HFF-Myc (cell line): ENCODE results near the gene MAB21L3.

Experiments used
- DNase-seq: peaks from one replicate; pipeline ENCODE4 v3.0.0-alpha.2; 2011; ENCODE audit warnings: low read depth; ENCODE audit errors: extremely low read depth
- H3K4me3 ChIP-seq: replicated peaks from 2 replicates; pipeline ENCODE4 v1.5.1; 2011; ENCODE audit warnings: low read depth, mild to moderate bottlenecking, control low read depth, low read length
- TF ChIP-seq, protein P1 (sequence below): IDR thresholded peaks from 2 replicates; pipeline ENCODE4 v1.5.1; 2012; ENCODE audit warnings: mild to moderate bottlenecking, low read depth, low read length, control low read depth; ENCODE audit errors: missing control alignments

Gene MAB21L3

GRCh38 chr1:116092752-116093489 lies 18.3 kb upstream of the MAB21L3 start:
- TF ChIP-seq, protein P1, sequence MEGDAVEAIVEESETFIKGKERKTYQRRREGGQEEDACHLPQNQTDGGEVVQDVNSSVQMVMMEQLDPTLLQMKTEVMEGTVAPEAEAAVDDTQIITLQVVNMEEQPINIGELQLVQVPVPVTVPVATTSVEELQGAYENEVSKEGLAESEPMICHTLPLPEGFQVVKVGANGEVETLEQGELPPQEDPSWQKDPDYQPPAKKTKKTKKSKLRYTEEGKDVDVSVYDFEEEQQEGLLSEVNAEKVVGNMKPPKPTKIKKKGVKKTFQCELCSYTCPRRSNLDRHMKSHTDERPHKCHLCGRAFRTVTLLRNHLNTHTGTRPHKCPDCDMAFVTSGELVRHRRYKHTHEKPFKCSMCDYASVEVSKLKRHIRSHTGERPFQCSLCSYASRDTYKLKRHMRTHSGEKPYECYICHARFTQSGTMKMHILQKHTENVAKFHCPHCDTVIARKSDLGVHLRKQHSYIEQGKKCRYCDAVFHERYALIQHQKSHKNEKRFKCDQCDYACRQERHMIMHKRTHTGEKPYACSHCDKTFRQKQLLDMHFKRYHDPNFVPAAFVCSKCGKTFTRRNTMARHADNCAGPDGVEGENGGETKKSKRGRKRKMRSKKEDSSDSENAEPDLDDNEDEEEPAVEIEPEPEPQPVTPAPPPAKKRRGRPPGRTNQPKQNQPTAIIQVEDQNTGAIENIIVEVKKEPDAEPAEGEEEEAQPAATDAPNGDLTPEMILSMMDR, result no peak
- DNase-seq, result no peak
- H3K4me3 ChIP-seq, result no peak overlapping the region

- DNase-seq, result no peak
- no peak overlapping the region for H3K4me3 ChIP-seq
- TF ChIP-seq, protein P1, result no peak
Measured at GRCh38 chr1:116095027-116095426, 16.2 kb upstream of the MAB21L3 start.

DNA sequence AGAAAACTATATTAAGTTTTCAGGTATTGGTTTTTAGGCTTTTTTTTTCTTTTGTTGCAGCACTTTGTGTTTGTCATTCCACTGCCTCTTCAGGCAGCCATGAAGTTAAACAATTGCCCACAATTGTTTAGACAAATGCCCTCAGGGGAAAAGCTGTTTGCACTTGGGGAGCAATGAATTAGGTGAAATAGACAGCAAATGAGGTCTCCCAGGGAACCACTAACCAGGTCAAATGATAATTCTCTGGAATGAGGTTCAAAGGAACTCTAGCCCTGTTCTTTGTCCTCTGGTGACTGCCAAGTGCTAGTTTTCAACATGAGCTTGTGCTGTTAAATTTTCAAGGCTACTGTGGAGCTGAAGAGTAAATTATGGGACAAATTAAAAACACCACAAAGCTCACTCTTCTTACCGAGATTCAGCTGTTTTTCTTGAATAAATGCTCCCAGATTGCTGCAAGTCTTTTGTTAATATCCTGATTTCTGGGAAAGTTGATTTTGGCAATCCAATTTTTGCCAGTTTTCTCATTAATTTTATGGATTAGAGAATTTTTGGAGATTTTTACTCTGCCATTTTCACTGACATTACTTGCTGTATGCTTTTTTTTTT lies 15.1 kb upstream of the MAB21L3 start:
- no peak overlapping the region for H3K4me3 ChIP-seq
- TF ChIP-seq, protein P1, result no peak
- DNase-seq, result no peak

DNA sequence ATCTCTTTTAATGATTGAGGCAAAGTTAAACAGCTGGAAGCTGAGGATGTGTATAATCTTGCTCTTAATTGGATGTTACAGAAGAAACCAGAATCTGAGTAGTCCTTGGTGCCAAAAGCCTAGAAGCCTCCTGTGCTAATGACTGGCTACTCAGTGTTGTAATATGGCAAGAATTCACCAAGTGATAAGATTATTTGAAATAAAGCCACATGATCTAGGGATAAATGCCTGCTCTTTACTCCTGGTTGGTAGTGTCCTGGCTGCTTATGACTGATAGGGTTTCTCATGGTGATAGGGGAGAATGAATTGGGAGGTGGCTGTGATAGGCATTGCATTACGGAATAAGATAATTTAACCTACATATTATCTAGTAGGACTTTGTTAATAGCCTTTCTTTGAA lies 13.6 kb upstream of the MAB21L3 start:
- TF ChIP-seq, protein P1, result no peak
- no peak for DNase-seq
- H3K4me3 ChIP-seq, result no peak overlapping the region

DNA sequence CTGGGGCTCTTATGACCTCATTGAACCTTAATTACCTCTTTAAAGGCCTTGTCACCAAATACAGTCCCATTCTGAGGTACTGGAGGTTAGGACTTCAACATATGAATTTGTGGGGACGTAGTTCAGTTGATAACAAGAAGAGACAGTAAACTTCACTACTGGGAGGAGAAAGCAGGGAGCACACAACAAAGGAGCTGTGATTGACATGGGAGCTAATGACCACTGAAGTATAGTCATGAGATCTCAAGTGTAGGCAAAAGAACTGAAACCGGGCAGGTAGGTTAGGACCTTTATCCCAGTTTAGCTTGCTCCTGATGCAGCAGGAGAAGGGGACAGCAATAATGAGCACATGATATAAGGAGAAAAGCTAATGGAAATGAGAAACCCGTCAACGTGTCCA lies 11.8 kb upstream of the MAB21L3 start:
- TF ChIP-seq, protein P1, result no peak
- no peak overlapping the region for H3K4me3 ChIP-seq
- DNase-seq, result no peak

GRCh38 chr1:116099919-116100318 lies 11.3 kb upstream of the MAB21L3 start:
- no peak for DNase-seq
- TF ChIP-seq, protein P1, result no peak
- no peak overlapping the region for H3K4me3 ChIP-seq
